Ovary (tissue), 3 donors: ENCODE measurements around the gene HSPA1B.
"Not testable (repeated sequence)": the region's sequence is repeated elsewhere in the genome, so short reads cannot be mapped to it uniquely, and the experiment has no call there.

Experiments
- CTCF ChIP-seq, 3 donors: fragments of 450-650 bp in 2 of 3; fragments of 200-600 bp in 1 of 3; IDR thresholded peaks; one replicate each; pipeline versions ENCODE4 v1.5.1 to v1.8.0; 2016 to 2022; ENCODE audit warnings: antibody characterized with exemption in 3 of 3, mild to moderate bottlenecking in 1 of 3
- EP300 ChIP-seq: sonication (generic); formaldehyde crosslinking; IDR thresholded peaks from one replicate; pipeline ENCODE4 v1.6.1; 2017; ENCODE audit warnings: antibody characterized with exemption
- donor health status: DM: no; HTN: no; CAD: no.

DNA sequence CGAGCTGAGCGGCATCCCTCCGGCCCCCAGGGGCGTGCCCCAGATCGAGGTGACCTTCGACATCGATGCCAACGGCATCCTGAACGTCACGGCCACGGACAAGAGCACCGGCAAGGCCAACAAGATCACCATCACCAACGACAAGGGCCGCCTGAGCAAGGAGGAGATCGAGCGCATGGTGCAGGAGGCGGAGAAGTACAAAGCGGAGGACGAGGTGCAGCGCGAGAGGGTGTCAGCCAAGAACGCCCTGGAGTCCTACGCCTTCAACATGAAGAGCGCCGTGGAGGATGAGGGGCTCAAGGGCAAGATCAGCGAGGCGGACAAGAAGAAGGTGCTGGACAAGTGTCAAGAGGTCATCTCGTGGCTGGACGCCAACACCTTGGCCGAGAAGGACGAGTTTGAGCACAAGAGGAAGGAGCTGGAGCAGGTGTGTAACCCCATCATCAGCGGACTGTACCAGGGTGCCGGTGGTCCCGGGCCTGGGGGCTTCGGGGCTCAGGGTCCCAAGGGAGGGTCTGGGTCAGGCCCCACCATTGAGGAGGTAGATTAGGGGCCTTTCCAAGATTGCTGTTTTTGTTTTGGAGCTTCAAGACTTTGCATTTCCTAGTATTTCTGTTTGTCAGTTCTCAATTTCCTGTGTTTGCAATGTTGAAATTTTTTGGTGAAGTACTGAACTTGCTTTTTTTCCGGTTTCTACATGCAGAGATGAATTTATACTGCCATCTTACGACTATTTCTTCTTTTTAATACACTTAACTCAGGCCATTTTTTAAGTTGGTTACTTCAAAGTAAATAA is 10.2 kb upstream of the HSPA1B start:
- not testable (repeated sequence) for TF ChIP-seq CTCF (IDR thresholded peaks at IDR 0.05); EP300
